Ovary (tissue), 3 donors: ENCODE results near the gene POLDIP3.

Experiments
- CTCF ChIP-seq, 3 donors: fragments of 450-650 bp in 2 of 3; fragments of 200-600 bp in 1 of 3; IDR thresholded peaks; one replicate each; pipeline versions ENCODE4 v1.5.1 to v1.8.0; 2016 to 2022; ENCODE audit warnings: antibody characterized with exemption in 3 of 3, mild to moderate bottlenecking in 1 of 3
- EP300 ChIP-seq: sonication (generic); formaldehyde crosslinking; IDR thresholded peaks from one replicate; pipeline ENCODE4 v1.6.1; 2017; ENCODE audit warnings: antibody characterized with exemption
- POLR2A ChIP-seq: fragments of 450-650 bp; IDR thresholded peaks from one replicate; pipeline ENCODE4 v1.6.1; 2017; ENCODE audit warnings: antibody characterized with exemption, mild to moderate bottlenecking, moderate library complexity
- donor health status: DM: no; HTN: no; CAD: no.

- TF ChIP-seq CTCF (IDR thresholded peaks at IDR 0.05) = no peak
- no peak for TF ChIP-seq POLR2A
- TF ChIP-seq EP300 = no peak
Observed at GRCh38 chr22:42608136-42608822, 6.4 kb downstream of the POLDIP3 start.
